CD1c-positive myeloid dendritic cell (primary cell): ENCODE results near the gene ZNF441.
"Not testable (repeated sequence)": the region's sequence is repeated elsewhere in the genome, so short reads cannot be mapped to it uniquely, and the experiment has no call there.

ENCODE experiments used
- DNase-seq: peaks from one replicate; pipeline ENCODE4 v3.0.0-alpha.2; 2016; ENCODE audit errors: extremely low spot score

Gene ZNF441

DNA sequence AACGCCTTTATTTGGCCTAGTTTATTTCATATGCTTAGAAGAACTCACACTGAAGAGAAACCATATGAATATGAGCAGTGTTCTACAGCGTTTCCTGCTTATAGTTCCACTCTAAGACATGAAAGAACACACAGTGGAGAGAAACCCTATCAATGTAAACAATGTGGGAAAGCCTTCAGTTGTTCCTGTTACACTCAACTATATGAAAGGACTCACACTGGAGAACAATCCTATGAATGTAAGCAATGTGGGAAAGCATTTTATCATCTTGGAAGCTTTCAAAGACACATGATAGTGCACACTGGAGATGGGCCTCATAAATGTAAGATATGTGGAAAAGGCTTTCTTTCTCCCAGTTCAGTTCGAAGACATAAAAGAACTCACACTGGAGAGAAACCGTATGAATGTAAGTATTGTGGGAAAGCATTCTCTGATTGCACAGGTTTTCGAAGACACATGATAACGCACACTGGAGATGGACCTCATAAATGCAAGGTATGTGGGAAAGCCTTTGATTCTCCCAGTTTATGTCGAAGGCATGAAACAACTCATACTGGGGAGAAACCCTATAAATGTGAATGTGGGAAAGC lies 13.7 kb downstream of the ZNF441 start:
- no peak for DNase-seq

DNA sequence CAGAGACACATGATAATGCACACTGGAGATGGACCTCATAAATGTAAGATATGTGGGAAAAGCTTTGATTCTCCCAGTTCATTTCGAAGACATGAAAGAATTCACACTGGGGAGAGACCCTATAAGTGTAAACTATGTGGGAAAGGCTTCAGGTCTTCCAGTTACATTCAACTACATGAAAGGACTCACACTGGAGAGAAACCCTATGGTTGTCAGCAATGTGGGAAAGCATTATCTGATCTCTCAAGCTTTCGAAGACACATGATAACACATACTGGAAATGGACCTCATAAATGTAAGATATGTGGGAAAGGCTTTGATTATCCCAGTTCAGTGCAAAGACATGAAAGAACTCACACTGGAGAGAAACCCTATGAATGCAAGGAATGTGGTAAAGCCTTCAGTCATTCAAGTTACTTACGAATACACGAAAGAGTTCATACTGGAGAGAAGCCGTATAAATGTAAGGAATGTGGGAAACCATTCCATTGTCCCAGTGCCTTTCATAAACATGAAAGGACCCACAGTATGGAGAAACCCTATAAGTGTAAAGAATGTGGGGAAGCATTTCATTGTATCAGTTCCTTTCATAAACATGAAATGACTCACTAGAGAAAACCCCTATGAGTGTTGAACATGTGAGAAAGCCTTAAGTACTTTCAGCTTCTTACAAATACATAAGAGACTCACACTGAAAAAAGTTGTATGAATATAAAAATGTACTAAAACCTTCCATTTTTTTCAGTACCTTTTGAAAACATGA lies 14.7 kb downstream of the ZNF441 start:
- no peak for DNase-seq

DNA sequence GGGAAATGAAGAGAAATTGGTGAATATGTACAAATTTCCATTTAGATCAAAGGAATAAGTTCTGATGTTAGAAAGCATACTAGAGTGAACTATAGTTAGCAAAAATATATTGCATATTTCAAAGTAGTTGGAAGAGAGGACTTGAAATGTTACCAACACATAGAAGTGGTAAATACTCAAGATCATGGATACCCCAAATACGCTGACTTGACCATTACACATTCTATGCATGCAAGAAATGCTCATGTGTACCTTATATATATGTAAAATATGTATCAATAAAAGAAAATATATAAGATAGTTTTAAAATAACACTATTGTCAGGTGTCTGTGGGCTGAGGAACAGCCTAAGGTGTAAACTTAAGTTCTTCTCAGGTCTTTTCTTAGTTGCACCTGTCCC lies 17.0 kb downstream of the ZNF441 start:
- DNase-seq, result no peak

DNA sequence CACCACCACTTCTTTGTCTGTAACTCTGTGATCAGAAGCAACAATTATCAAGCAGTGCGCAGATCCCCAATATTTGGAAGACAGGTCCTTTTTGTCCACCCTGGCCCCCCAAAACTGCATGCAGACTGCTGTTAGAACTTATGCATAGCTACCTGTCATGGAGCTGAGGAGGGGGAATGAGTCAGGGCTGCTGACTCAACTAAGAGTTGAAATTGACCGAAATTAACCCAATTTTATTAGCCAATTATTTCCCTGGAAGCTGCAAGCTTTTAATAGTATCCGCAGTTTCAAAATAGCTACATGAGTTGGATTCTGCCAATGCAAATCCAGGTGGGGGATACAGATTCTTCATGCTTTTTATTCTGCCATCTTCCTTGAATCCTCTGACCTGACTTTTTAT lies 17.6 kb downstream of the ZNF441 start:
- no peak for DNase-seq

DNA sequence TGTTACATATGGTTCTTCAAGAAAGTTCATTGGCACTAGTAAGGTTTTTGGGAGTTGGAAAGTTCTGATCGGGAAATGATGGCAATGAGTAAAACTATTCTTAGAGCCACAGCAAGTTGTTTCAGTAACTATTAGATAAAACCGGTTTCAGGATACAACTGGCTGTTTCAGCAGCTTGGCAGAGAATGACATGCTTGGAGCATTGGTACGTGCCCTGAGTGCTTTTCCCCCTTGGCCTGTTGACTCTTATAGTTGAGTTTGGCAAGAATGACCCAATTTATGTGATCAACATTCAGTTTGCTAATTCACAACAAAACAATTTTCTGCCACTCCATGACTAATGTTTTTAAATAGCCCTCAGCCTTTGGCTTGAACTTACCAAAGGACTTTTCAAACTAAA lies 20.7 kb downstream of the ZNF441 start:
- DNase-seq, result no peak

DNA sequence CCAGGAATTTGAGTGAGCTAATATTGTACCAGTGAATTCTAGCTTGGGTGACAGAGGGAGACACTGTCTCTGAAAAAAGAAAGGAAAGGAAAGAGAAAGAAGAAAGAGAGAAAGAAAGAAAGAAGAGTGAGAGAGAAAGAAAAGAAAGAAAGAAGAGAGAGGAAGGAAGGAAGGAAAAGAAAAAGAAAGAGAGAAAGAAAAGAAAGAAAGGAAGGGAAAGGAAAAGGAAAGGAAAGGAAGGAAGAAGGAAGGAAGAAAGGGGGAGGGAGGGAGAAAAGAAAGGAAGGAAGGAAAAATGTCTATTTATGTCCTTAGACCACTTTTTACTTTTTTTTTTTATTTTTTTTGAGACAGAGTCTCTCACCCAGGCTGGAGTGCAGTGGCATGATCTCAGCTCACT lies 26.1 kb downstream of the ZNF441 start:
- DNase-seq, result no peak

DNA sequence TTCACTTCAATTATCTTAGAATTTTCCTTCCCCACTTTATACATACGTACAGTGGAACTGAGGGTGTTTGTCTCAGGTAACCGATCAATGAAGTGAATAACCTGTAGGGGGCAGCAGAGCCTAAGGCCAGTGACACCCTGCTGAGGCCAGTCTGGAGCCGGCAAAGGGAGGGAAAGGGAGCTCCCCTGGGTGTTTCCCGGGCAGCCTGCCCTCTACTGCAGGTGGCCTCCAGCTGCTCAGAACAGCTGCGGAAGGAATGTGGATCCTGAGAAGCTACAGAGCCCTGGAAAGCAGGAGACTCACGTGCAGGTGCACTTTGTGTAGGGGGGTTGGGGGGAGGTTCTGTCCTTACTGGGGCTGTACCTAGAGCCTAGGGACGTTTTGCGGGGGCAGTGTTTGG lies 30.7 kb downstream of the ZNF441 start:
- DNase-seq, result peak; percentile 84

DNA sequence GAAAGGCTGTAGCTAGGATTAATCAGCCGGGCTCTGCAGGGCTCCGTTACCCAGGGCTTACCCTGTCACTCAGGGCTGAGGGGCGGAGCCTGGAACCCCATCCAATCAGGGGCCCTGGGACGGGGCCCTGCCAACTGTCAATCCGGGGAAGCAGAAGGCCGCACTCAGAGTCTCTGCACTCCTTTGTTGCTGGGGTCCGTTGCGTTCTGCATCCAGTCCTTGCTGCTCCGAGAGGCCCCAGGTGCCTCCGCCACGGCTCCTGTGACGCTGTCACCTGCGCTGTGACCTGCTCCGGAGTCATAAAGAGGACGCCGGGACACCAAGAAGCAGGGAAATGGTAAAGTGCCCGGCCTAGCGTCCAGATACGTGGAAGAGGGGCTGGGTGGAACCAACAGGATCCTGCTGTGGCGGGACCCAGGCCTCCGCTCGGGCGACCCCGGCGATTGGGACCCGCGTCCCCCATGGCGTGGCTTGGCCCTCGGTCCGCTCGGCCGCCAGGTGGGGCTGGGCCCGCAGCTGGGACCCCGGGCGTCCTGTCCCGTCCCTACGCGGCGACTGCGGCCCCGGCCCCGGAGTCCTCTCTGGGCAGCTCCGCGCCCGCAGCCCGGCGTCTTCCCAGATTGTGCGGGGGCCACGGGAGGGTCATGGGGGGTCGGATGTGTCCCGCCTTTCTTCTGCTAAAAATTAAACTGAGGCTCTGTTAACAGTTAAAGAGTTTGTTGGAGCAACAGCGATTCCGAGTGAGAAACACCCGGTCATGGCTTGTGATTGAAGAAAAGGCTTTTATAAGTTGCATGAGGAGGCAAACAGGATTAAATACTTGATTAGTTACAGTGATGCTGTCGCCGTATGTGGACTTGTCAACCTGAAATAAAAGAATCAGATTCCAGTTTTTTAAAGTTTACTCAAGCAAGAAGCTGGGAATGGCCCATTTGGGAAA lies 31.9 kb downstream of the ZNF441 start, which contains the start of gene ZNF491:
Gene ZNF491, plus strand, starts transcription at position 133 of the 940 bp plus-strand sequence. CDS start 7,431 bp downstream, outside the sequence.
- peak; percentile 88 for DNase-seq

DNA sequence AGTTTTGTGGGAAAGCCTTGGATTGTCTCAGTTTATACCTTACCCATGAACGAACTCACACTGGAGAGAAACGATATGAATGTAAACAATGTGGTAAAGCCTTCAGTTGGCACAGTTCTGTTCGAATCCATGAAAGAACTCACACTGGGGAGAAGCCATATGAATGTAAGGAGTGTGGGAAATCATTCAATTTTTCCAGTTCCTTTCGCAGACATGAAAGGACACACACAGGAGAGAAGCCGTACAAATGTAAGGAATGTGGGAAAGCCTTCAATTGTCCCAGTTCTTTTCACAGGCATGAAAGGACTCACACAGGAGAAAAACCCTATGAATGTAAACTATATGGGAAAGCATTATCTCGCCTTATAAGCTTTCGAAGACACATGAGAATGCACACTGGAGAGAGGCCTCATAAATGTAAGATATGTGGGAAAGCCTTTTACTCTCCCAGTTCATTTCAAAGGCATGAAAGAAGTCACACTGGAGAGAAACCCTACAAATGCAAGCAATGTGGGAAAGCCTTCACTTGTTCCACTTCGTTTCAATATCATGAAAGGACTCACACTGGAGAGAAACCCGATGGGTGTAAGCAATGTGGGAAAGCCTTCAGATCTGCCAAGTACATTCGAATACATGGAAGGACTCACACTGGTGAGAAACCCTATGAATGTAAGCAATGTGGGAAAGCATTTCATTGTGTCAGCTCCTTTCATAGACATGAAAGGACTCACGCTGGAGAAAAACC lies 39.7 kb downstream of the ZNF441 start:
- no peak for DNase-seq

DNA sequence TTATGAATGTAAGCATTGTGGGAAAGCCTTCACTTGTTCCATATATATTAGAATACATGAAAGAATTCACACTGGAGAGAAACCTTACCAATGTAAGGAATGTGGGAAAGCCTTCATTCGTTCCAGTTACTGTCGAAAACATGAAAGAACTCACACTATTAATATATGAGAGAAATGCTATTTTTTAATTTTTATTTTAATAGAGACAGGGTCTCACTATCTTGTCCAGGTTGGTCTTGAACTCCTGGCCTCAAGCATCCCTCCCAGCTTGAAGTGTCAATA lies 40.2 kb downstream of the ZNF441 start:
- no peak for DNase-seq

DNA sequence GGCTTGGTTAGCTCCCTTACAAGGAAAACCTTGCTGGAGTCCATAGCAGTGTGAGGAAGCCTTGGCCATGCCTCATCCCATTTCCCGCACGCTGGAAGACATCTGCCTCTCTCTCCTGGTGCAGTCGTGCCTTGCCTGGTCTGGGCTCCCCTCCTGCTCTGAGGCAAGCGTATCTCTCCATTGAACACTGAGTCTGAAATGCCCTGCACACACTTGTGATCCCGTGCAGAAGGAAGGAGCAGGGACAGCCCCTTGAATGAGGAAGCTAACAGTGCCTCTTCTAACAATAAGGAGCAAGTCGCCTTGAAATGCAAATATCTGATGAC lies 46.9 kb downstream of the ZNF441 start:
- DNase-seq, result no peak

DNA sequence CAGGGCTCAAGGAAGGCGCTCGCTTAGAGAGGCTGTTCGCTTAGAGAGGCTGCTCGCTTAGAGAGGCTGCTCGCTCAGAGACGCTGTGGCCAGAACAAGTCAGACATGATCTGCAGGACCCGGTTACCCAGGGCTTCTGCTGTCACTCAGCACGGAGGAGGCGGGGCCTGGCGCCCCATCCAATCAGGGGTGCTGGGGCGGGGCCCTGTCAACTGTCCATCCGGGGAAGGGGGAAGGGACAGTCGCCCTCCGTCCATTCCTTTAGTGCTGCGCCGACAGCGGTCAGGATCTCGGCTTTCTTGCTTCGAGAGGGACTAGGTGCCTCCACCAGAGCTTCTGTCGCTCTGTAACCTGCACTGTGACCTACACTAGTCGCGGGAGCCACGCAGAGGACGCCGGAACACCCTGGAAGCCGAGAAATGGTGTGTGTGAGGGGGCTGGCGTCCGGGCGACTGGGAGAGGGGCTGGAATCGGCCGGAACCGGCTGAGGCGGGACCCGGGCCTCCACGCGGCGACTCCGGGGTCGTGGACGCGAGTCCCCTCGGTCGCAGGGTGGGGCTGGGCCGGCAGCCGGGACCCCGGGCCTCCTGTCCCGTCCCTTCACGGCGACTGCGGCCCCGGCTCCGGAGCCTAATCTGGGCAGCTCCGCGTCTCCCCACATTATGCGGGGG lies 47.4 kb downstream of the ZNF441 start, which contains the start of gene ZNF440:
Gene ZNF440, plus strand, starts transcription at position 245 of the 671 bp plus-strand sequence. Its CDS starts 175 bp downstream, at position 420.
- peak; percentile 91 for DNase-seq

DNA sequence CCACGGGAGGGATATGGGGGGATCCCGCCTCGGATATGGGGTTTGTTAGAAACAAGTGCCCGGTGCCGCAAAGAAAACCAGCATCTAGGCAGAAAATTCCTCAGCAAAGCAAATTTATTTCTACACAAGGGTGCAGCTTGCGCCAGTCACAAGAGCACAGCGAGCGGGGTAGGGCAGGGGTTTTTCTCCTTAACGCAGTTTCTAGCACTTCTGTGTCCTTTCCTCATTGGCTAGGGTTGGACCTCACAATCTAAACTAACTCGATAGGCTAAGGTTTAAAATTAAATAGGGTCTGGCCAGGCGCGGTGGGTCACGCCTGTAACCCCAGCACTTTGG lies 47.9 kb downstream of the ZNF441 start:
- no peak for DNase-seq

DNA sequence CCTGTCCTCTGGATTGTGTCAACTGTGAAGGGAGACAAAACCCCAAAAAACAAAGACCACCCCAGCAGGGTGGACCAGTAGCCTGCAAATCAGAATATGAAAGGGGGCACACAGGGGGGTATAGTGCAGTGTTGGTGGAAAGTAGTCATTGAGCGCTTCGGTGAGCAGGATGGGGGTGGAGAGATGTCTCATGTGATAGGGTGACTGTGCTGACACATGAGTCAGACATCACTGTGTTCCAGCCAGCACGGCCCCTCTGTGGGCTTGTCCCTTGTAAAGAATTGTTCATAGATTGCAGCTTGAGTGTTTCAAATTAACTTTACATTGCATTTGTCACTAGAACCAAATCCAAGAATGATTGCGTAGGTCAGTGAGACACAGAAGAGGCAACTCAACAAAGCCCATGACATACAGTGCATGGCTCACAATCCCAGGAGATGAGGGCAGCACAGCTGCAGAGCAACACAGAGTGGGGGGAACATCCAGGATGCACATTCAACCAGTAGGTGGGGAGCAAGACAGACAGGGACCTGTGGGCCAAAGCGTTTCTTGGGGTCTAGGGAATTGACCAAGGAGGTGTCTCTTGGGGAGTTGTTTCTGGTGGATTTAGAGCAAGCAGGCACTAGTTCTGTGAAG lies 54.8 kb downstream of the ZNF441 start:
- DNase-seq, result no peak

DNA sequence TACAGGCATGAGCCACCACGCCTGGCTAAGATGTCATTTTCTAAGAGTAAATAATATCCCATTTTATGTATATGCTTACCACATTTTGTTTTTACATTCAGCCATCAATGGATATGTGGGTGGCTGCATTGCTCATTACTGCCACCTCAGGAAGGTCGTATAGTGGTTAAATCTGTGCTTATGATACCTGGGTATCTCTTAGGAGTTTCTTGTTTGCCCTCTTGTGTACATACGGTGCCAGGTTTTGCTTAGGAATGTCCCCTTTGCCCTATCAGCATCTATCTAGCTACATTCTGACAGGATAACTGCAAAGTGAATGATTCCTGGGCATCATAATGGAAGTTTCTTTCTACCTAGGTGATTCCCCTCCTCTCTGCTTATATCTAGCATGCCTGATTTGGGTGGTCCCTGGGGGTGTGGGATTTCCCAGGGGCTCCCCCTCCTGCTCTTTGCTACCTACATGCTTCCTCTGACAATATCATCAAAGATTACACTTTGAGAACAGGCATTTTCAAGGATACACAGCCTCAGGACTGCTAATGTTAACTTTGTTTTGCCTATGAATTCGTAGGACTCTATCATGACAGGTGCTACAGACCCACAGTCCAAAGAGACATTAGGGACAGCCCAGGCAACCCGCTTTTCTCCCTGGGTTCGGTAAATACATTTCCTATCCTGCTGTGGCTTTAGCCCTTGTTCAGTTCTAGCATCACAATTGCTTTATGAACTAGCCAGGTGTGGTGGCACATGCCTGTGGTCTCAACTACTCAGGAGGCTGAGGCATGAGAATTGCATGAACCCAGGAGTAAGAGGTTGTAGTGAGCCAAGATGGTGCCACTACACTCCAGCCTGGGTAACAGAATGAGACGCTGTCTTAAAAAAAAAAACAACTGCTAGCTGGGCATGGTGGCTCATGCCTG lies 62.4 kb downstream of the ZNF441 start:
- DNase-seq, result not testable (repeated sequence)

DNA sequence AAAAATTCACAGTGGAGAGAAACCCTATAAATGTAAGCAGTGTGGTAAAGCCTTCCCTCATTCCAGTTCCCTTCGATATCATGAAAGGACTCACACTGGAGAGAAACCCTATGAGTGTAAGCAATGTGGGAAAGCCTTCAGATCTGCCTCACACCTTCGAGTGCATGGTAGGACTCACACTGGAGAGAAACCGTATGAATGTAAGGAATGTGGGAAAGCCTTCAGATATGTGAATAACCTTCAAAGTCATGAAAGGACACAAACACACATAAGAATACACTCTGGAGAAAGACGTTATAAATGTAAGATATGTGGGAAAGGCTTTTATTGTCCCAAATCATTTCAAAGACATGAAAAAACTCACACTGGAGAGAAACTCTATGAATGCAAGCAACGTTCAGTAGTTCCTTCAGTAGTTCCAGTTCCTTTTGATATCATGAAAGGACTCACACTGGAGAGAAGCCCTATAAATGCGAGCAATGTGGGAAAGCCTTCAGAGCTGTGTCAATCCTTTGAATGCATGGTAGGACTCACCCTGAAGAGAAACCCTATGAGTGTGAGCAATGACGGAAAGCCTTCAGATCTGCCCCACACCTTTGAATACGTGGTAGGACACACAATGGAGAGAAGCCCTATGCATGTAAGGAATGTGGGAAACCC lies 65.6 kb downstream of the ZNF441 start:
- DNase-seq, result no peak

DNA sequence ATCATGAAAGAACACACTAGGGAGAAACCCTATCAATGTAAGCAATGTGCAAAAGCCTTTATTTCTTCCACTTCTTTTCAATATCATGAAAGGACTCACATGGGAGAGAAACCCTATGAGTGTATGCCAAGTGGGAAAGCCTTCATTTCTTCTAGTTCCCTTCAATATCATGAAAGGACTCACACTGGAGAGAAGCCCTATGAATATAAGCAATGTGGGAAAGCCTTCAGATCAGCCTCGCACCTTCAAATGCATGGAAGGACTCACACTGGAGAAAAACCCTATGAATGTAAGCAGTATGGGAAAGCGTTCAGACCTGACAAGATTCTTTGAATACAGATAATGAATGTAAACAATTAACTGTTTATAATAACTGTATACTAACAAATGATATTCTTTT lies 66.7 kb downstream of the ZNF441 start:
- DNase-seq, result no peak
